Small intestine (tissue), 7 donors: ENCODE results near the gene EDRF1. TPM values are rescaled to one million over a fixed set of nuclear protein-coding genes. Genes with fewer than 3 reads are reported as not detected.

Source experiments
- DNase-seq, 2 donors: peaks; one replicate each; pipeline versions ENCODE4 v3.0.0 to v3.0.0-alpha.2; 2013
- FAIRE-seq: peaks from 2 replicates; lab custom pipeline; 2012; peaks lifted over from hg19 to GRCh38; lab: Jason Lieb, UNC
- H3K27ac ChIP-seq, 3 donors: one replicate each; pipeline ENCODE4 v1.5.1; 2013; ENCODE audit warnings: low read length in 2 of 3, mild to moderate bottlenecking in 2 of 3, control low read depth in 1 of 3, inconsistent platforms in 1 of 3, low read depth in 1 of 3, moderate library complexity in 1 of 3
- H3K27me3 ChIP-seq, 3 donors: one replicate each; pipeline ENCODE4 v1.6.1; 2013; ENCODE audit warnings: low read length in 3 of 3, inconsistent platforms in 1 of 3; ENCODE audit not compliant: control insufficient read depth in 3 of 3, insufficient read depth in 3 of 3
- H3K36me3 ChIP-seq, 3 donors: one replicate each; pipeline ENCODE4 v1.6.1; 2013; ENCODE audit warnings: low read length in 3 of 3, inconsistent platforms in 1 of 3, low read depth in 1 of 3, mild to moderate bottlenecking in 1 of 3, moderate library complexity in 1 of 3; ENCODE audit not compliant: control insufficient read depth in 3 of 3, insufficient read depth in 2 of 3
- H3K4me1 ChIP-seq, 3 donors: one replicate each; pipeline ENCODE4 v1.6.1; 2013; ENCODE audit warnings: low read length in 2 of 3, inconsistent platforms in 1 of 3, low read depth in 1 of 3, mild to moderate bottlenecking in 1 of 3, moderate library complexity in 1 of 3; ENCODE audit not compliant: control insufficient read depth in 3 of 3, insufficient read depth in 2 of 3
- H3K4me3 ChIP-seq, 3 donors: one replicate each; pipeline ENCODE4 v1.5.1; 2013; ENCODE audit warnings: low read length in 3 of 3, control low read depth in 1 of 3, inconsistent platforms in 1 of 3, low read depth in 1 of 3, mild to moderate bottlenecking in 1 of 3, moderate library complexity in 1 of 3
- H3K9me3 ChIP-seq, 2 donors: one replicate each; pipeline ENCODE4 v1.6.1; 2013; ENCODE audit warnings: low read depth in 1 of 2, low read length in 1 of 2; ENCODE audit not compliant: control insufficient read depth in 2 of 2, insufficient read depth in 1 of 2
- WGBS, 3 donors: extraction: QIAGEN DNeasy Blood & Tissue Kit; methylation state at CpG; one replicate each; pipeline ENCODE4 v1.1.7; 2013; 5-methylcytosine and 5-hydroxymethylcytosine counted together
- polyA plus RNA-seq, 4 donors: library from polyadenylated mRNA; stranded (reverse) in 3 of 4; unstranded in 1 of 4; fragments of 200-250 nt in 3 of 4; fragments of 120-200 nt in 1 of 4; gene quantifications; one replicate each; pipeline versions ENCODE4 v1.2.1 to v1.2.3, GENCODE V29; 2013
- donor health status: healthy with polysubstance abuse.
- donor health status: control.
- donor health status: control.
- donor health status: Bipolar disorder and iron deficiency.
- donor health status: healthy.

The EDRF1 gene
- polyA plus RNA-seq, 4 donors, result 8.6 to 30.4 (median 11.2) TPM

DNA sequence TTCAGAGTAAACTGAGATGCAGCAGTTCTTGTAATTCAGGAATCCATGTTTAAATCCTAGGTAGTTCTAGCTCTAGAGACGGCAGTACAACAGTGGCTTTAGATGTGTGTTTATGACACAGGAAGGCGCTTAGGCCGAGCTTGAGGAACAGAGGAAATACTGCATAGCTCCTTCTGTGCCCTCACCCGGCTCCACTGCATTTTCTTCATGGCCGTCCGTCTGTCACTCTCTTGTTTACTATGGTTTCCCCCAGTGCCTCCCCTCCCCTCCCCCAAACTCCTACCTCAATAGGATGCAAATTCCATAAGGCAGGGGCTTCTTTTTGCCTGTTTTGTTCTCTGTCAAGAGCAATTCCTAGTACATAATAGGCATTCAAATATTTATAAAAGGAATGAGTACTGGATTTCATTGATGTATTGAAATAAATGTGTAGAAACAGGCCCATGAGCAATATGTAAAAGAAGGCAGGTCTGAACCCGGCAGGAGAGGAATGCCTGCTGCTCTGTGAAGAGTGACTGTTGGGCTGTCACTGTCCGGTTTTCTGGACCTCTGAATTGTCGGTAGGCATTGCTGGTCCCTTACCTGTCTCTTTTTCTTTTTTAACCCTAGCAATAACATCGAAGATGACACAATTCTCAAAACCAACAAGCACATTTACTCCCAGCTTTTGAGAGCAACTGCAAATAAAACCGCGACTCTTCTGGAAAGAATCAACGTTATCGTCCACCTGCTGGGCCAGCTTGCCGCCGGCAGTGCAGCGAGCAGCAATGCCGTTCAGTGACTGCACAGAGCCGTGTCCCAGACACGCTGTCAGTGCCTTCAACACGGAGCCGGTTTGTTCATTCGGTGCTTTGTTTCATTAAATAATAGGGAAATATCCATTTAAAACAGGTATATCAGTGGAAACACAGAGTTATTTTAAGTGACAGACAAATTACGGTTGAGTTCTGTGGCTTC lies 43.5 kb downstream of the EDRF1 start:
- H3K9me3 ChIP-seq, result no peaks in the 10 kb centered on the region
- H3K4me1 ChIP-seq, result no peaks in the 10 kb centered on the region
- 92 to 96% (median 95%) methylated on average over 24 of the region's 24 CpGs for WGBS, 3 donors
- no peak overlapping the region for H3K4me3 ChIP-seq
- DNase-seq, result no peak
- H3K36me3 ChIP-seq, result peaks cover 9 to 33% (median 22%) of the 10 kb centered on the region in 3 donors
- no peak for FAIRE-seq
- H3K27me3 ChIP-seq, result no peaks in the 10 kb centered on the region
- no peak overlapping the region for H3K27ac ChIP-seq

DNA sequence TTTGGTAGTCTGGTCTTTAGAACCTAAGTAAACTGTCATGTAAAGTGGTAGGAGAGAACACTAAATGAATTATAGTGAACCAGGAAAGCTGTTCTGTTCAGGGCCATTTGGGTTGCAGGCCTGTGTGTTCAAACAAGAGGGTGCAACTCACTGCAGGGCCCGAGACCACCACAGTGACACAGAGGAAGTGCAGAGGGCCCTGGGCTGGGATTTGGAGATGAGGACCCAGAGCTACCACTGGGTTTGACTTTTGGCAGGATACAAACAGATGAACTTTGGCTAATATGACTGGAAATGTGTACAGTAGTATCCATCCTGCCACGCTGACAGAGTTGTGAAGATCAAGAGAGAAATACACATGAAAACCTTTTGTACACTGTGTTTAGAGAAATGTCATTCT lies 46.3 kb downstream of the EDRF1 start:
- no peaks in the 10 kb centered on the region for H3K9me3 ChIP-seq
- no peaks in the 10 kb centered on the region for H3K27me3 ChIP-seq
- FAIRE-seq (no peak), DNase-seq (no peak)
- H3K36me3 ChIP-seq, result peaks cover 6 to 26% (median 16%) of the 10 kb centered on the region in 3 donors
- no peak overlapping the region for H3K4me3 ChIP-seq
- no peak overlapping the region for H3K27ac ChIP-seq
- WGBS, 3 donors, result 93 to 95% (median 94%) methylated on average over 2 of the region's 2 CpGs
- no peaks in the 10 kb centered on the region for H3K4me1 ChIP-seq

- Histone ChIP-seq H3K4me1 (no peaks in the 10 kb centered on the region), H3K36me3 (peaks cover 6 to 26% (median 16%) of the 10 kb centered on the region in 3 donors), H3K4me3 (no peak overlapping the region), H3K9me3 (no peaks in the 10 kb centered on the region), H3K27ac (no peak overlapping the region), H3K27me3 (no peaks in the 10 kb centered on the region)
- 77 to 89% (median 84%) methylated on average over 4 of the region's 4 CpGs for WGBS, 3 donors
- DNase-seq (no peak), FAIRE-seq (no peak)
Measured at GRCh38 chr10:125766511-125766910, 47.0 kb downstream of the EDRF1 start.

- 61 to 72% (median 69%) methylated on average over 4 of the region's 4 CpGs for WGBS, 3 donors
- Histone ChIP-seq H3K4me1 (no peaks in the 10 kb centered on the region), H3K27me3 (no peaks in the 10 kb centered on the region), H3K27ac (peak overlapping the region in 2 of 3 donors; percentile 36 to 48), H3K36me3 (peaks cover 4 to 19% (median 6%) of the 10 kb centered on the region in 3 donors), H3K9me3 (no peaks in the 10 kb centered on the region), H3K4me3 (no peak overlapping the region)
- DNase-seq (peak; percentile 8 to 29), FAIRE-seq (no peak)
Measured at GRCh38 chr10:125768219-125768855, 48.8 kb downstream of the EDRF1 start.

DNA sequence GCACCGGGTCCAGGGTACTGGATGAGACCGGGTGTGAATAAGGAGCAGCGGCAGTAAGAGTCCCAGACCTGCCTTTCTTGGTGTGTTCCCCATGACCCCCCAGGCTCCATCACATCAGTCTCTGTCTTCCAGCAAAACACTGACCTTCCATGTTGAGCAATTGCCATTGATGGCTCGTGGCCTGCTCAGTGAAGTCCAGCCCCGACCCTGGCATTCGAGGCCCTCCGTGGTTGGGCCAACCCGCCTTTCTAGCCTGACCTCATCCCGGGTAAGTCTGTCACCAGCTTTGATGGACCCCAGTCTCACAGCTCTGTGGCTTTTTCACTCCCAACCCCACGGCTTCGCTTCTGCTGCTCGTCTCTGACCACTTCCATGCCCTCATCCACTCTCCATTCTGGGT lies 49.7 kb downstream of the EDRF1 start:
- H3K4me1 ChIP-seq, result no peaks in the 10 kb centered on the region
- DNase-seq (no peak), FAIRE-seq (no peak)
- H3K4me3 ChIP-seq, result no peak overlapping the region
- H3K36me3 ChIP-seq, result peaks cover 2 to 18% (median 3%) of the 10 kb centered on the region in 3 donors
- H3K27me3 ChIP-seq, result no peaks in the 10 kb centered on the region
- 85 to 99% (median 94%) methylated on average over 12 of the region's 12 CpGs for WGBS, 3 donors
- H3K27ac ChIP-seq, result peak overlapping the region in 2 of 3 donors; percentile 6 to 27
- H3K9me3 ChIP-seq, result no peaks in the 10 kb centered on the region

GRCh38 chr10:125770844-125771243 lies 51.3 kb downstream of the EDRF1 start:
- DNase-seq (no peak), FAIRE-seq (no peak)
- Histone ChIP-seq H3K27me3 (no peaks in the 10 kb centered on the region), H3K4me3 (no peak overlapping the region), H3K9me3 (no peaks in the 10 kb centered on the region), H3K27ac (no peak overlapping the region), H3K36me3 (peaks cover 0 to 11% (median 1%) of the 10 kb centered on the region in 3 donors), H3K4me1 (no peaks in the 10 kb centered on the region)
- WGBS, 3 donors, result 88 to 90% (median 90%) methylated on average over 5 of the region's 5 CpGs

- no peaks in the 10 kb centered on the region for H3K9me3 ChIP-seq
- no peak overlapping the region for H3K27ac ChIP-seq
- no peak for DNase-seq
- no peak overlapping the region for H3K4me3 ChIP-seq
- 88 to 92% (median 89%) methylated on average over 28 of the region's 28 CpGs for WGBS, 3 donors
- no peak for FAIRE-seq
- no peaks in the 10 kb centered on the region for H3K27me3 ChIP-seq
- peaks cover 0 to 5% (median 0%) of the 10 kb centered on the region in 3 donors for H3K36me3 ChIP-seq
- no peaks in the 10 kb centered on the region for H3K4me1 ChIP-seq
Measured at GRCh38 chr10:125772112-125772863, 52.8 kb downstream of the EDRF1 start.

DNA sequence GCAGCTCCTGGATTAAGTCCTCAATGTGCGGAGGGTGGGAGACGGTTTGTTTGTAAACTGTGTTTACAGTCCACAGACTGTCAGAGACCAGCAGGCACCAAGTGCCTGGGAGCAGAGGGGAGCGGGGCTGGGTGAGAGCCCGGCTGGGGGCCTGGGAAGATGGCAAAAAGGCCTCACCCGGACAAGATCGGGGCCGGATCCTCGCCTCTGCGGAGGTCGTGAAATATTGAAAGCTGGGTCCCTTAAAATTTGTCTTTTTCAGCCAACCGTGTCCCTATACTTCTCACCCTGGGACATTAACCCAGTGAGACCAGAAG lies 53.3 kb downstream of the EDRF1 start:
- H3K9me3 ChIP-seq, result no peaks in the 10 kb centered on the region
- H3K4me1 ChIP-seq, result no peaks in the 10 kb centered on the region
- 84 to 93% (median 89%) methylated on average over 11 of the region's 11 CpGs for WGBS, 3 donors
- H3K27ac ChIP-seq, result no peak overlapping the region
- peaks cover 0 to 5% (median 0%) of the 10 kb centered on the region in 3 donors for H3K36me3 ChIP-seq
- H3K27me3 ChIP-seq, result no peaks in the 10 kb centered on the region
- FAIRE-seq, result no peak
- no peak overlapping the region for H3K4me3 ChIP-seq
- no peak for DNase-seq
